ENCODE results near the gene TFPI2.

Gene TFPI2

GRCh38 chr7:93890464-93891068 is at the start of gene TFPI2:
TFPI2 (minus strand) TSS chr7:93890753; CDS start chr7:93890678, 75 bp downstream.
- peak; percentile 35 for TF ChIP-seq CTCF (conservative IDR thresholded peaks at IDR 0.05; ENCODE audit: low read depth, low read length)
- peak; percentile 84 for DNase-seq (ENCODE audit: low read depth)
- peak within 1 kb of the TSS; percentile 83 for H3K4me3 ChIP-seq (ENCODE audit: low read depth, low read length)

- no peak for TF ChIP-seq CTCF (conservative IDR thresholded peaks at IDR 0.05; ENCODE audit: low read depth, low read length)
These were observed 47.7 kb upstream of the TFPI2 start for GRCh38 chr7:93938293-93938692.

GRCh38 chr7:93937818-93938217 is 47.3 kb upstream of the TFPI2 start:
- no peak overlapping the region for H3K4me3 ChIP-seq (ENCODE audit: low read depth, low read length)
- DNase-seq (ENCODE audit: low read depth), result no peak
- TF ChIP-seq CTCF (conservative IDR thresholded peaks at IDR 0.05; ENCODE audit: low read depth, low read length), result no peak

More at GRCh38 chr7:93938293-93938692, 47.7 kb upstream of the TFPI2 start:
- no peak overlapping the region for H3K4me3 ChIP-seq (ENCODE audit: low read depth, low read length)
- no peak for DNase-seq (ENCODE audit: low read depth)

- peak; percentile 53 for DNase-seq (ENCODE audit: low read depth)
- H3K4me3 ChIP-seq (ENCODE audit: low read depth, low read length), result no peak overlapping the region
- TF ChIP-seq CTCF (conservative IDR thresholded peaks at IDR 0.05; ENCODE audit: low read depth, low read length), result no peak
These were observed 44.5 kb upstream of the TFPI2 start for GRCh38 chr7:93935102-93935501.

GRCh38 chr7:93933156-93933555 is 42.6 kb upstream of the TFPI2 start:
- H3K4me3 ChIP-seq (ENCODE audit: low read depth, low read length), result no peak overlapping the region
- DNase-seq (ENCODE audit: low read depth), result no peak
- TF ChIP-seq CTCF (conservative IDR thresholded peaks at IDR 0.05; ENCODE audit: low read depth, low read length), result no peak

- no peak for TF ChIP-seq CTCF (conservative IDR thresholded peaks at IDR 0.05; ENCODE audit: low read depth, low read length)
- no peak for DNase-seq (ENCODE audit: low read depth)
- H3K4me3 ChIP-seq (ENCODE audit: low read depth, low read length), result no peak overlapping the region
These were observed 41.1 kb upstream of the TFPI2 start for GRCh38 chr7:93931655-93932054.

GRCh38 chr7:93927585-93927984 is 37.0 kb upstream of the TFPI2 start:
- TF ChIP-seq CTCF (conservative IDR thresholded peaks at IDR 0.05; ENCODE audit: low read depth, low read length), result no peak
- no peak for DNase-seq (ENCODE audit: low read depth)
- no peak overlapping the region for H3K4me3 ChIP-seq (ENCODE audit: low read depth, low read length)

All from choroid plexus epithelial cell (primary cell).